ENCODE measurements around the gene ITPR2. TPM values are rescaled to one million over a fixed set of nuclear protein-coding genes. Genes with fewer than 3 reads are reported as not detected.

Gene ITPR2
- total and polyA plus RNA-seq, 4 donors, result 1.5 to 84.8 (median 21.8) TPM

DNA sequence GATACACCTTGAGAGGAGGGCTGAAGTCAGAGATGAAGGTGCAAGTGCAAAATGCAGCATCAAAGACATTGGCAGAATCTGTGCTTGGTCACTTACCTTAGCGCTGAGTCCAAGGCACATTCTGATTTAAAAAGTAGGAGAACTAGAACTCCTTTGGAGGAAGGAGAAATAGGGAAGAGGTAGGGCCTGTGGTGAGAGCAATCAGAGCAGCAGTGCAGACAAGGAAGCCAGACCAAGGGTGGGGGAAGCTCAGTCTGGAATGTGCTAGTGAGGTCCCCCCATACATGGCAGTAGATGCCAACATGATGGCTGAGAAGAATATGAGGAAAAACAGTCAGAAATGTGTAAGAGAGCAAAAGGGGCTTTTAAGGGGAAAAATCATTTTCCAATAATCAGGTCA, 431.1 kb downstream of the ITPR2 start:
- DNase-seq (no peak), ATAC-seq (ENCODE audit: low FRiP score) (no peak)
- Histone ChIP-seq H3K27me3 (ENCODE audit: control insufficient read depth in 1 of 2, insufficient read depth in 2 of 2, low read length in 1 of 2) (no peaks in the 10 kb centered on the region), H3K9me3 (ENCODE audit: control insufficient read depth, low read length) (no peaks in the 10 kb centered on the region), H3K4me3 (ENCODE audit: low read length in 2 of 2) (no peak overlapping the region), H3K4me1 (ENCODE audit: control insufficient read depth in 1 of 2, insufficient read depth in 2 of 2, low read length in 2 of 2) (no peaks in the 10 kb centered on the region), H3K36me3 (ENCODE audit: control insufficient read depth in 1 of 2, insufficient read depth in 2 of 2, low read length in 1 of 2) (no peaks in the 10 kb centered on the region), H3K27ac (ENCODE audit: low read depth in 1 of 2, low read length in 2 of 2) (no peak overlapping the region)
- intact Hi-C loops (cut with DNase I), result no loop called here
- 97 to 100% methylated on average over 1 of the region's 1 CpG for WGBS, 2 donors

DNA sequence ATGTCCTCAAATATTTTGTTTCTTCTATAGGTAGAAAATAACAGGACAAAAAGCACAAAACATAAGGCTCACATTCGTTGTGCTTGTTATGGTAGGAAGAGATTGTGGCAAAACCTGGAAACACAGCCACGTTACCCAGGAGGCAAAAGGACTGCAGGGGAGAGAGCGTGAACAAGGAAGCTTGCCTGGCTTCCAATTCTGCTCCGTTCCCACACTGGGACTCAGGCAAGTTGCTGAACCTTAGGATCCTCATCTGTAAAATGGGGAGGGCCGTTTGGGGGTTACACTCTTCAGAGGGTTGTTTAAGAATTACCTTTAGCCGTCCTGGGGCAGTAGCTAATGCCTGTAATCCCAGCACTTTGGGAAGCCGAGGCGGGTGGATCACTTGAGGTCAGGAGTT, 432.4 kb downstream of the ITPR2 start:
- no peak for ATAC-seq (ENCODE audit: low FRiP score)
- no peaks in the 10 kb centered on the region for H3K9me3 ChIP-seq (ENCODE audit: control insufficient read depth, low read length)
- H3K27ac ChIP-seq (ENCODE audit: low read depth in 1 of 2, low read length in 2 of 2), result no peak overlapping the region
- peaks cover 0 to under 1% of the 10 kb centered on the region in 2 donors for H3K36me3 ChIP-seq (ENCODE audit: control insufficient read depth in 1 of 2, insufficient read depth in 2 of 2, low read length in 1 of 2)
- DNase-seq, result no peak
- no peaks in the 10 kb centered on the region for H3K27me3 ChIP-seq (ENCODE audit: control insufficient read depth in 1 of 2, insufficient read depth in 2 of 2, low read length in 1 of 2)
- no peaks in the 10 kb centered on the region for H3K4me1 ChIP-seq (ENCODE audit: control insufficient read depth in 1 of 2, insufficient read depth in 2 of 2, low read length in 2 of 2)
- no peak overlapping the region for H3K4me3 ChIP-seq (ENCODE audit: low read length in 2 of 2)
- intact Hi-C loops (cut with DNase I), result no loop called here
- WGBS, 2 donors, result 93 to 94% methylated on average over 8 of the region's 8 CpGs

DNA sequence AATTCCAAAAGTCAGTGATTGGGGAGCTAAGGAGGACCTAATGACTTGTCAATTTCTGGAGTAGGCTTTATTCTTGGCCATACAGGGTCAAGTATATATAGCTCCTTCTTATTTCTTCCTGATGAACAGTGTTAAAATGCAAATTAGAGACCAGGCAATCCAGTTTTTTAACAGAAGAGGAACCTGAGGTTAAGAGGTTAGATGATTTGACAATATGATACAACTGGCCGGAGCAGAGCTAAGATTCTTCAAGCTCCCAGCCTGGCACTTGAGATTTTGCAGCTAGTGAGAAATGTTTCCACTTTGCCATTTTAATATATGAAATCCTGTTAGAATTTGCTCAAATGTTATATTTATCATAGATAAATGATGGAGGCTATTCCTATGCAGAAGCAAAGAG, 433.6 kb downstream of the ITPR2 start:
- intact Hi-C loops (cut with DNase I), result no loop called here
- no peaks in the 10 kb centered on the region for H3K4me1 ChIP-seq (ENCODE audit: control insufficient read depth in 1 of 2, insufficient read depth in 2 of 2, low read length in 2 of 2)
- H3K36me3 ChIP-seq (ENCODE audit: control insufficient read depth in 1 of 2, insufficient read depth in 2 of 2, low read length in 1 of 2), result peaks cover 0 to 2% of the 10 kb centered on the region in 2 donors
- no peaks in the 10 kb centered on the region for H3K9me3 ChIP-seq (ENCODE audit: control insufficient read depth, low read length)
- no peak overlapping the region for H3K27ac ChIP-seq (ENCODE audit: low read depth in 1 of 2, low read length in 2 of 2)
- H3K4me3 ChIP-seq (ENCODE audit: low read length in 2 of 2), result no peak overlapping the region
- WGBS, 2 donors, result 92 to 96% methylated on average over 1 of the region's 1 CpG
- ATAC-seq (ENCODE audit: low FRiP score), result no peak
- DNase-seq, result no peak
- H3K27me3 ChIP-seq (ENCODE audit: control insufficient read depth in 1 of 2, insufficient read depth in 2 of 2, low read length in 1 of 2), result no peaks in the 10 kb centered on the region

DNA sequence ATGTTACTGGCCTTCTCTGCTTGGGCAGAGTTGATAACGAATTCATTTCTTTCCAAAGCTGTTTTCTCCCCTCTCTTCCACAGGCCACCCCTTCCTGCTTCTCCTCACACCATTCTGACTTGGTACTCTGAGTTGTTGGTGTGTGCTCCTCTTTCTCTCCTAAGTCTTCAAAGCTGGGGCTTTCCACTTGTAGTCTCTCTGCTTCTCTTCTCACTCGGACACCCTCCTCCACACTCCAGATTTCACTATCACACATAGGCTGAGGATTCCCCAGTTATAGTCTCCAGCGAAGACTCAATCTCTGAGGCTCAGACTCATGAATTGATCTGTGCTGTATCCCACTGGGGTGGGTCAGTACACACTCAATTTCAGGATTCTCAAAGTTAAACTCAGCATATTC, 436.6 kb downstream of the ITPR2 start:
- intact Hi-C loops (cut with DNase I), result no loop called here
- Histone ChIP-seq H3K4me3 (ENCODE audit: low read length in 2 of 2) (no peak overlapping the region), H3K9me3 (ENCODE audit: control insufficient read depth, low read length) (no peaks in the 10 kb centered on the region), H3K27me3 (ENCODE audit: control insufficient read depth in 1 of 2, insufficient read depth in 2 of 2, low read length in 1 of 2) (no peaks in the 10 kb centered on the region), H3K36me3 (ENCODE audit: control insufficient read depth in 1 of 2, insufficient read depth in 2 of 2, low read length in 1 of 2) (peaks cover 0 to 2% of the 10 kb centered on the region in 2 donors), H3K4me1 (ENCODE audit: control insufficient read depth in 1 of 2, insufficient read depth in 2 of 2, low read length in 2 of 2) (no peaks in the 10 kb centered on the region), H3K27ac (ENCODE audit: low read depth in 1 of 2, low read length in 2 of 2) (no peak overlapping the region)
- DNase-seq, result no peak
- 92 to 96% methylated on average over 3 of the region's 3 CpGs for WGBS, 2 donors
- ATAC-seq (ENCODE audit: low FRiP score), result no peak

DNA sequence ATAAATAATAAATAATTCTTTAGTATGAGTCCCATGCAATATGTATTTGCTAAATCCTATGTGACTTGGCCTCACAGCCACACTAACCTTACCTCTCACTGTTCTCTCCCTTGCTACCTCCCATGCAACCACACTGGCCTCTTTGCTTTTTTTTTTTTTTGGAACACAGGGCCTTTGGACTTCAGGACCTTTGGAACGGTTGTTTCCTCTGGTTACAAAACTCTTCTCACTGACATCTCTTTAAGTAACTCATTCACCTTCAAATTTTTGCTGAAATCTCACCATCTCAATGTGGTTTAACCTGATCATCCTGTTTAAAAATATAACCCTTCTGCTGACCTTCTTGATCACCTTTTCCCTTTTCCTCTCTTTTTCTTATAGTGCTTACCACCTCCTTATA, 443.7 kb downstream of the ITPR2 start:
- Histone ChIP-seq H3K9me3 (ENCODE audit: control insufficient read depth, low read length) (no peaks in the 10 kb centered on the region), H3K4me1 (ENCODE audit: control insufficient read depth in 1 of 2, insufficient read depth in 2 of 2, low read length in 2 of 2) (no peaks in the 10 kb centered on the region), H3K4me3 (ENCODE audit: low read length in 2 of 2) (no peak overlapping the region), H3K27ac (ENCODE audit: low read depth in 1 of 2, low read length in 2 of 2) (no peak overlapping the region), H3K27me3 (ENCODE audit: control insufficient read depth in 1 of 2, insufficient read depth in 2 of 2, low read length in 1 of 2) (no peaks in the 10 kb centered on the region), H3K36me3 (ENCODE audit: control insufficient read depth in 1 of 2, insufficient read depth in 2 of 2, low read length in 1 of 2) (no peaks in the 10 kb centered on the region)
- WGBS, 2 donors, result 86 to 89% methylated on average over 1 of the region's 1 CpG
- ATAC-seq (ENCODE audit: low FRiP score), result no peak
- intact Hi-C loops (cut with DNase I), result no loop called here
- no peak for DNase-seq

DNA sequence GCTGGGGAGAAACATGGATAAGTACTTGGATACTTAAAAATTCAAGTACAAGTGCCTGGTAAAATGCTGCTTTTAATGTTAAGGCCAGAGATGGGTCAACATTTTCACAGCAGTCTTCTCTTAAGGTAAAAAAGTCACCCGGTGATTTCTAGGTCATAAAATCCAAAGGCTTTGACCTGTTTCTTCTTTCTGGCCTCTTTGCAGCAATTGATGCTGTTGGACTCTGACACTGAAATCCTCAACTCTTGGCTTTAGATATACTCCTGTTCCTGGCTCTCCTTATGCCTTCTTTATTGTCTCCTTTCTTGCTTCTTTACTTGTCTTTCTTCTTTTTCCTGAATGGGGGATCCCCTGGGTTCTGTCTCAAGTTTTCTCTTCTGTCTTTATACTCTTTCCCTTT, 448.5 kb downstream of the ITPR2 start:
- ATAC-seq (ENCODE audit: low FRiP score), result no peak

DNA sequence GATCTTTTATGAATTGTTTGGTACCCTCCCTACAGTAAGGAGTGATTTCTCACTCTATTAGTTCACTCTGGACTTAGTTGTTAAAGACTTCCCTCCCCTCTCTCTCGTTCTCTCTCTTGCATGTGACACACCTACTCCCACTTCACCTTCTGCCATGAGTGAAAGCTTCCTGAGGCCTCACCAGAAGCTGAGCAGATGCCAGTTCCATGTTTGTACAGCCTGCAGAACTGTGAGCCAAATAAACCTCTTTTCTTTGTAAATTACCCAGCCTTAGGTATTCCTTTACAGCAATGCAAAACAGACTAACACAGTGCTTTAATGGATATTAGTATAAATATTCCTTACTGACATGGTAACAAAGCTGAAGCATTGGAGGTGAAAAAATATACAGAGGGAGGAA, 450.0 kb downstream of the ITPR2 start:
- no peaks in the 10 kb centered on the region for H3K9me3 ChIP-seq (ENCODE audit: control insufficient read depth, low read length)
- no peak for DNase-seq
- H3K4me1 ChIP-seq (ENCODE audit: control insufficient read depth in 1 of 2, insufficient read depth in 2 of 2, low read length in 2 of 2), result no peaks in the 10 kb centered on the region
- WGBS, 2 donors, result 98 to 100% methylated on average over 1 of the region's 1 CpG
- ATAC-seq (ENCODE audit: low FRiP score), result no peak
- intact Hi-C loops (cut with DNase I), result no loop called here
- no peak overlapping the region for H3K4me3 ChIP-seq (ENCODE audit: low read length in 2 of 2)
- H3K27me3 ChIP-seq (ENCODE audit: control insufficient read depth in 1 of 2, insufficient read depth in 2 of 2, low read length in 1 of 2), result no peaks in the 10 kb centered on the region
- H3K27ac ChIP-seq (ENCODE audit: low read depth in 1 of 2, low read length in 2 of 2), result no peak overlapping the region
- H3K36me3 ChIP-seq (ENCODE audit: control insufficient read depth in 1 of 2, insufficient read depth in 2 of 2, low read length in 1 of 2), result no peaks in the 10 kb centered on the region

More for the DNA sequence above, 448.5 kb downstream of the ITPR2 start:
- Histone ChIP-seq H3K27me3 (ENCODE audit: control insufficient read depth in 1 of 2, insufficient read depth in 2 of 2, low read length in 1 of 2) (no peaks in the 10 kb centered on the region), H3K4me1 (ENCODE audit: control insufficient read depth in 1 of 2, insufficient read depth in 2 of 2, low read length in 2 of 2) (no peaks in the 10 kb centered on the region), H3K27ac (ENCODE audit: low read depth in 1 of 2, low read length in 2 of 2) (no peak overlapping the region), H3K4me3 (ENCODE audit: low read length in 2 of 2) (no peak overlapping the region), H3K36me3 (ENCODE audit: control insufficient read depth in 1 of 2, insufficient read depth in 2 of 2, low read length in 1 of 2) (no peaks in the 10 kb centered on the region), H3K9me3 (ENCODE audit: control insufficient read depth, low read length) (no peaks in the 10 kb centered on the region)
- DNase-seq, result no peak
- intact Hi-C loops (cut with DNase I), result no loop called here
- 85 to 88% methylated on average over 1 of the region's 1 CpG for WGBS, 2 donors

DNA sequence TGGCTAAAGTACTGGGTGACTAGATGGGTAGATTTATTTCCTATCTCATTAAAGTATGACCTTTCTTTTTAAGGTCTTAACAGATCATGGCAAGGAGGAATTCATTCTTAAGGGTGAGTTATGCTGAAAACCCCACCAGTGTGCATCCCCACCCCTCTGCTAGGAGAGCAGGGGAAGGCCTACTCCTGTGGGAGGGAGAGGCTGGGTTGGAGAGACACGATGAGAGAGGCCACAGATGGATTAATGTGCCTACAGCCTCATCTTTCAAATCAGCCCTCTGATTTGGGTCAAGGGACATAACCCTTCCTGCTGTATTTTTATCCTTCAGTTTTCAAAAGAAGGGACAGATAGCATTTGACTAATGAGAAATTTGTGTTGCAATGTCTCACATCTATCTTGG, 452.1 kb downstream of the ITPR2 start:
- WGBS, 2 donors, result 68 to 75% methylated on average over 1 of the region's 1 CpG
- intact Hi-C loops (cut with DNase I), result no loop called here
- Histone ChIP-seq H3K27ac (ENCODE audit: low read depth in 1 of 2, low read length in 2 of 2) (no peak overlapping the region), H3K4me3 (ENCODE audit: low read length in 2 of 2) (no peak overlapping the region), H3K27me3 (ENCODE audit: control insufficient read depth in 1 of 2, insufficient read depth in 2 of 2, low read length in 1 of 2) (no peaks in the 10 kb centered on the region), H3K36me3 (ENCODE audit: control insufficient read depth in 1 of 2, insufficient read depth in 2 of 2, low read length in 1 of 2) (no peaks in the 10 kb centered on the region), H3K4me1 (ENCODE audit: control insufficient read depth in 1 of 2, insufficient read depth in 2 of 2, low read length in 2 of 2) (no peaks in the 10 kb centered on the region), H3K9me3 (ENCODE audit: control insufficient read depth, low read length) (no peaks in the 10 kb centered on the region)
- DNase-seq, result no peak
- no peak for ATAC-seq (ENCODE audit: low FRiP score)

DNA sequence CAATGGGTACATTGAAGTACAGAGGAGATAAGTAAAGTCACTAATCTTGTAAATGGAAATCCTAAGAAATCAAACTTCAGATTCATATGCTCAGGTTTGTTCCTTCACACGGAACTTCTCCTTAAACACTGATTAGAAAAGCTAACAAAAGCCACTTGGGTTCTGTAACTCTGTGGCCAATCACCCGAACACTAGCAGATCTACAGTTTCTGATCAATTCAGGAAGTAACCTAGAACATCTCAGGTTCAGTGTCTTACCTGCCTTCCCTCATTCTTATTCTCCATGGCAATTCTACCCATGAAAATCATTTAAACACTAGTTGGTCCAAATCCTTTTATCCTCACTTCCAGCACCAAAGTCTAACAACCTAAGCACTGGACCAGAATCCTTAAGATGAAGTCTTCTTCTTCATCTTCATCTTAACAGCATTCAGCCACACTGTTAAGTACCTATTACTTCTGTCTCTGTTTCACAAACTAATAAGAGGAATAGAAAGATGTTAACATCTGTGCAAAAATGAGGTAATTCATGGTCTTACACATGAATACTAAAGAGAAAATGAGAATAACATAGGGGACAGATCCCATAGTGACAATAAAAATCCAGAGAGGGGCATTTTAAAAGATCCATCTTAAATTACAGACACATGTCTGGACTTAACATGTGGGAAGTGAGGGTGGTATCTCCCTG, 453.1 kb downstream of the ITPR2 start:
- no peaks in the 10 kb centered on the region for H3K27me3 ChIP-seq (ENCODE audit: control insufficient read depth in 1 of 2, insufficient read depth in 2 of 2, low read length in 1 of 2)
- intact Hi-C loops (cut with DNase I), result no loop called here
- no peaks in the 10 kb centered on the region for H3K9me3 ChIP-seq (ENCODE audit: control insufficient read depth, low read length)
- WGBS, 2 donors, result 92 to 95% methylated on average over 2 of the region's 2 CpGs
- DNase-seq (no peak), ATAC-seq (ENCODE audit: low FRiP score) (no peak)
- H3K27ac ChIP-seq (ENCODE audit: low read depth in 1 of 2, low read length in 2 of 2), result no peak overlapping the region
- no peak overlapping the region for H3K4me3 ChIP-seq (ENCODE audit: low read length in 2 of 2)
- no peaks in the 10 kb centered on the region for H3K4me1 ChIP-seq (ENCODE audit: control insufficient read depth in 1 of 2, insufficient read depth in 2 of 2, low read length in 2 of 2)
- no peaks in the 10 kb centered on the region for H3K36me3 ChIP-seq (ENCODE audit: control insufficient read depth in 1 of 2, insufficient read depth in 2 of 2, low read length in 1 of 2)

Data from aorta (tissue), 5 donors.